Stimulated activated naive B cell treated with anti-CD40 and anti-IgM and Interleukin-4, amounts not matched to agents 10 μg/mL and 1 μg/mL and 100 μg/mL, for 72 hours (primary cell): ENCODE data around the gene NBDY.
"Not testable (repeated sequence)": the region's sequence is repeated elsewhere in the genome, so short reads cannot be mapped to it uniquely, and the experiment has no call there.

Experiments
- ATAC-seq, 2 donors: fragments of 150-1000 bp; cut with Tn5 transposase; replicated peaks; 2 replicates each; pipeline ENCODE4 v1.10.0; 2021; ENCODE audit warnings: moderate library complexity in 1 of 2
- DNase-seq: peaks from one replicate; pipeline ENCODE4 v3.0.0; 2021
- H3K27ac Mint-ChIP-seq: one replicate; pipeline ENCODE4 v1.8.0; 2022; ENCODE audit warnings: mild to moderate bottlenecking, mixed read lengths
- H3K27me3 Mint-ChIP-seq, 2 donors: one replicate each; pipeline ENCODE4 v1.8.0; 2022; ENCODE audit warnings: mixed read lengths in 2 of 2
- H3K36me3 Mint-ChIP-seq, 2 donors: one replicate each; pipeline ENCODE4 v1.8.0; 2022; ENCODE audit warnings: mixed read lengths in 2 of 2, mild to moderate bottlenecking in 1 of 2
- H3K4me1 Mint-ChIP-seq, 2 donors: one replicate each; pipeline ENCODE4 v1.8.0; 2022; ENCODE audit warnings: mixed read lengths in 2 of 2, mild to moderate bottlenecking in 1 of 2
- H3K4me3 Mint-ChIP-seq, 2 donors: one replicate each; pipeline ENCODE4 v1.8.0; 2022; ENCODE audit warnings: mild to moderate bottlenecking in 2 of 2, mixed read lengths in 2 of 2, moderate library complexity in 1 of 2
- H3K9me3 Mint-ChIP-seq, 2 donors: one replicate each; pipeline ENCODE4 v1.8.0; 2022; ENCODE audit warnings: mixed read lengths in 2 of 2, mild to moderate bottlenecking in 1 of 2

The NBDY gene

DNA sequence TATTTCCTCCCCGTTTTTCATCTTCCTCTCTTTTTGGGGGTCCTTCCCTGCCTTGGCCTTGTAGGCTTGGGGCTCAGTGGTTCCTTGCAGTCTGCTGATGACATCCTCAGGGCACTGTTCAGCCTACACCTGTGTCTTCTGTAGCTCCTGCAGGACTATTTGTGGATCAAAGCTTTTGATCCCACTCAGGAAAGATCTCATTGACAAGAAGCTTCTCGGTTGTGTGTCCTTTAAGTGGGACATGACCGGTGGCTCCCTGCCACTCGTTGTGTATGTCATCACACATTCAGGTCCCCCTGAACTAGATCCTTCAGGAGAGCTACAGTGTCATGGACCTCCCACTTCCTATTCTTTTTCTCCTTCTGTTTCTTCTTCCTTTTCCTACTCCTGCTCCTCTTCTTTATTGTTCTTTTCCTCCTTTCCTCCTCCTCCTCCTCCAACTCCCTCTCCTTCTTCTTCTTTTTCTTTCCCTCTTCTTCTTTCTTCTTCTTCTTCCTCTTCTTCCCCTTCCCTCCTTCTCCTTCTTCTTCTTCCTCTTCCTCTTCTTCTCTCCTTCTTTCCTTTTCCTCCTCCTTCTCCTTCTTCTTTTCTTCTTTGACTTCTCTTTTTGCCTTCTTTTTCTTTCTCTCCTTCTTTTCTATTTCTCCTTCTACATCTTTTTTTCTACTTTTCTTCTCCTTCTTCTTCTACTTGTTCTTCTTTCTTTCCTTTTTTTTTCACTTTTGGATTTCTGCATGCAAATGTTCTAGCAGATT, 67.8 kb downstream of the NBDY start:
- Mint-ChIP-seq H3K4me1 (peaks cover 29 to 53% of the 10 kb centered on the region in 2 donors), H3K27me3 (no peaks in the 10 kb centered on the region), H3K4me3 (no peak overlapping the region), H3K36me3 (peaks cover 17 to 28% of the 10 kb centered on the region in 2 donors), H3K27ac (peak overlapping the region; percentile 28), H3K9me3 (no peaks in the 10 kb centered on the region)
- DNase-seq: no peak
- ATAC-seq: no peak

DNA sequence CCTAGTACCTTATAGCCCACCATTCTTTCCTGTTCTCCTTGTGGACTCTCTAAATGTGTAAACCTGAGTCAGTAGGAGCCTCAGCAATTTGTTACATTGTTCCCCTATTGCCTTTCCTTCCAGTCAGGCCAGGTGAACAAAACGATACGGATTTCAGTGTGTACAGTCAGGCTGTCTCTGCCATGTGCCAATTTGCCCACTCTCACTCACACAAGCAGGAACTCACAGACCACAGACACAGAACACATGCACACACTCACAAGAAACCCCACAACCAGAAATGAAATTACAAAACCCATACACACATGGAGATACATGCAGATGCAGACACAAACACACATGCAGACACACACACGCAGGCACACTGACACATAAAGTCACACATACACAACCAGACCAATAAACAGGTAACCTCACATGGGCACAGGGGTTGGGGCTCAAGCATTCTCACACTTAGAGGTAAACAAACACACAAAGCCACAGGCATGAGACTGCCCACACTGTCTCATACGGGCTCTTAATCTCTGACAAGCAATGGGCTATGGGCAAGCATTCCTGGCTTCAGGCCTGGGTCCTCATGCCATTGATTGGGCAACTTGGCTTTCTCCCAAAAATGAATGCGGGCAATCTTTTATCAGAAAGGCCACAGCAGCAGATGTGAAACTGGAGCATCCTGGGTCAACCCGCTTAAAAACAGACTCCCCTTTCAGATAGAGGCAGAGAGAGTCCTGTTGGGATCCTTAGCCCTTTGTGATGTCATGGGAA, 68.7 kb downstream of the NBDY start:
- Mint-ChIP-seq H3K27me3 (no peaks in the 10 kb centered on the region), H3K27ac (no peak overlapping the region), H3K4me3 (no peak overlapping the region), H3K4me1 (peaks cover 26 to 48% of the 10 kb centered on the region in 2 donors), H3K36me3 (peaks cover 15 to 30% of the 10 kb centered on the region in 2 donors), H3K9me3 (no peaks in the 10 kb centered on the region)
- DNase-seq: no peak
- ATAC-seq: no peak

DNA sequence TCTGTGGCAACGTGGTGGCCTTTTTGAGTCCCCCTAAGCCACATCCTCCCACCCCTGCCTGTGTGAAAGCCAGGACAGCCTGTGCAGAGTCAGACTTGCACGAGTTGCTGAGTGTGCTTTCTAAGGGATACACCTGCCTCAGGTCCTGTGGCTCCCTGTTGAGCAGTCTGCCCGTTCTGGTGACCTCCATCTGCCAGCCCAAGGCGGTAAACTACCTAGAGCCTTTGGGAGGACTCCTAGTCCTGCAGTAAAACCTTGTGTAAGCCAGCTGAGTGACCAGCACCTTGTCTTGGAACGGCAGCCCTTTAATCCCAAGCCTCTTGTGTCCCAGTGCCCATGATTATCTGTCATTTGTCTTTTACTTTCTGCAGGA, 69.3 kb downstream of the NBDY start:
- ATAC-seq (no peak), DNase-seq (no peak)
- Mint-ChIP-seq H3K9me3 (no peaks in the 10 kb centered on the region), H3K36me3 (peaks cover 15 to 30% of the 10 kb centered on the region in 2 donors), H3K27ac (no peak overlapping the region), H3K4me3 (no peak overlapping the region), H3K27me3 (no peaks in the 10 kb centered on the region), H3K4me1 (peaks cover 28 to 48% of the 10 kb centered on the region in 2 donors)

DNA sequence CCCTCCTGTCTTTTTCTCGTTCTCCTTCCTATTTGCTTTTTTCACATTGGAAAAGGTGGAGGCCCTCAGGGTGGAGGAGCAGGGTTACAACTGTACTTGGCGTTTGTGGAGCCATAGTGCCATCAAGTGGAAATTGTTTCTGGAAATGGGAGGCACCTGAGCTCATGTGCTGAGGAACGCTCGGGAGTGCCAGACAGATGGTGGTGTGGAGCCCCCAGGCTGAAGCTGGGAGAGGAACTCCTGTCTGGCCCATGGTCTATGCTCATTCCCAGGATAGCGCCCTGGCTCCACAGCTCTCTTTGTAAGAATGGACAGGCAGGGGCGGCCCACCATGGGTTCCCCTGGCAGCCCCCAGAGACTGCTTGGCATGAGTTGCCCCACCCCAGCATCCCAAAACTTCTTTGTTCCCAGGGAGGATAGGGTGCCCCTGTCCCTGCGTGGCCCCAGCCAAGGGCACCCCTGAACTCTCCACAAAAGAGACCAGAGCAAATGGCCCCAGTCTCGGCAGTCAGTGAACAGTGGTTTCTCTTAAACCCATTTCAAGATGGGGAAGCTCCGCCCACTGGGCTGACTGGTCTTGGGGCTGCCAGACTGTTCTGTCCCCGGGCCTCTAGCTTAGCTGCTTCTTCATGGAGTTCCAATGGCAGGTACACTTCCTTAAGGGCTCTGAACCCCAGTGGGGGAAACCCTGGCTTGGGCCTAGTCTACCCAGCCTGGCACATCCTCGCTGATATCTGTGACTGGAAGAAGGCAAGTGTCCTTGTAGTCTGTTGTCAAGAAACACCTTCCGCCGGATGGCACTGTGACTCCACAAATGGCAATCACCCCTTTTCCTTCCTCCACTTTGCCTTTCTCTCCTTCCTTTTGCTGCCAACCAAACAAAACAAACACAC, 70.1 kb downstream of the NBDY start:
- Mint-ChIP-seq H3K4me1 (peaks cover 28 to 48% of the 10 kb centered on the region in 2 donors), H3K27ac (peak overlapping the region; percentile 56), H3K36me3 (peaks cover 15 to 30% of the 10 kb centered on the region in 2 donors), H3K27me3 (no peaks in the 10 kb centered on the region), H3K4me3 (no peak overlapping the region), H3K9me3 (no peaks in the 10 kb centered on the region)
- ATAC-seq: no peak
- DNase-seq: no peak

DNA sequence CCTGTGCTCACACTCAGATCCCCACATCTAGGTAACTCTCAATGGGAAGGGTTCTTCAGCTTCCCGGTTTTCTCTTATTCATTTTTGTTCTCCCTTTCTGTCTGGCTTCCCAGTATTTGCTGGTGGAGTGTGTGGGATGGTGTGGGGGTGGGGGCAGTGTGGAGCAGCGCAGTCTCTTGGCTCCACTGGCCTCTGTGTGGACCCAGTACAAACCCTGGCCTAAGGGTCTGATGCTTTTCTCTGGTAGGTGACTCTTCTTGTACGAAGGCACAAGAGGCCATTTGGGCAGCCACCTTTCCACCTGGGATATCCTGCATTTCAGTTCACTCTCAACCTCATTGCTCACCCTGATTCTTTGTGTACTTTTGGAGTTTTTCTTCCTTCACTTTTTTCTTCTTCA, 71.3 kb downstream of the NBDY start:
- DNase-seq (no peak), ATAC-seq (no peak)
- H3K9me3 Mint-ChIP-seq: no peaks in the 10 kb centered on the region
- peak overlapping the region; percentile 82 for H3K27ac Mint-ChIP-seq
- H3K4me3 Mint-ChIP-seq: no peak overlapping the region
- H3K36me3 Mint-ChIP-seq: peaks cover 13 to 30% of the 10 kb centered on the region in 2 donors
- H3K27me3 Mint-ChIP-seq: no peaks in the 10 kb centered on the region
- H3K4me1 Mint-ChIP-seq: peaks cover 28 to 48% of the 10 kb centered on the region in 2 donors

DNA sequence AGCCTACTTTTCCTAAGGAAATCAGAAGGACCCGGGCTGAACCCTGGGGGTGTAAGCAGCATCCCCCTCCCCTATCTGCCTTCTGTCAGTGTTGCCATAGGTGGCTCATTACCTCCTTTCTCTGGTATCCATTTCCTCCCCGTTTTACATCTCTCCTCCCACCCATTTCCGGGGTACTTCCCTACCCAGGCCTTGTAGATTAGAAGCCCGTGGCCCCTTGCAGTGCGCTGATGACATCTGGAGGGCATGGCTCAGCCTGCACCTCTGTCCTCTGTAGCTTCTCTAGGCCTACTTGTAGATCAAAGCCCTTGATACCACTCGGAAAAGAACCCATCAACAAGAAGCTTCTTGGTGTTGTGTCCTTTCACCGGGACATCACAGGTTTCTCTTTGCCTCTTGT, 71.8 kb downstream of the NBDY start:
- peak overlapping the region in 1 of 2 donors; percentile 18 for H3K4me3 Mint-ChIP-seq
- DNase-seq (peak; percentile 37), ATAC-seq (peak; percentile 86 to 88)
- H3K27me3 Mint-ChIP-seq: no peaks in the 10 kb centered on the region
- peak overlapping the region; percentile 82 for H3K27ac Mint-ChIP-seq
- H3K36me3 Mint-ChIP-seq: peaks cover 13 to 30% of the 10 kb centered on the region in 2 donors
- no peaks in the 10 kb centered on the region for H3K9me3 Mint-ChIP-seq
- peaks cover 28 to 48% of the 10 kb centered on the region in 2 donors for H3K4me1 Mint-ChIP-seq

DNA sequence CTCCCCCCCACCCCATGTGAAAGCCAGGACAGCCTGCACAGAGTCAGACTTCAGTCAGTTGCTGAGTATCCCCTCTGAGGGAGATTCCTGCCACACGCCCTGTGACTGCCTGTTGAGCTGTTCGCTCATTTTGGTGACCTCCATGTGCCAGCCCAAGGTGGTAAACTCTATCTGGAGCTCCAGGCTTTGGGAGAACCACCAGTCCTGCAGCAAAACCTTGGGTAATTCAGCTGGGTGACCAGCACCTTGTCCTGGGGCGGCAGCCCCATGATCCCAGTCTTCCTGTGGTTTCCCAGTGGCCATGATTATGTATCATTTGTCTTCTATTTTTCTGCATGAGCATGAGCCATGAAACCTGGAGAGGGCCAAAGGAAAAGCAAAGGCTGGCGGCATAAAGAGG, 73.4 kb downstream of the NBDY start:
- Mint-ChIP-seq H3K4me1 (peaks cover 32 to 43% of the 10 kb centered on the region in 2 donors), H3K27me3 (no peaks in the 10 kb centered on the region), H3K27ac (no peak overlapping the region), H3K36me3 (peaks cover 13 to 30% of the 10 kb centered on the region in 2 donors), H3K9me3 (no peaks in the 10 kb centered on the region), H3K4me3 (no peak overlapping the region)
- no peak for DNase-seq
- no peak for ATAC-seq

DNA sequence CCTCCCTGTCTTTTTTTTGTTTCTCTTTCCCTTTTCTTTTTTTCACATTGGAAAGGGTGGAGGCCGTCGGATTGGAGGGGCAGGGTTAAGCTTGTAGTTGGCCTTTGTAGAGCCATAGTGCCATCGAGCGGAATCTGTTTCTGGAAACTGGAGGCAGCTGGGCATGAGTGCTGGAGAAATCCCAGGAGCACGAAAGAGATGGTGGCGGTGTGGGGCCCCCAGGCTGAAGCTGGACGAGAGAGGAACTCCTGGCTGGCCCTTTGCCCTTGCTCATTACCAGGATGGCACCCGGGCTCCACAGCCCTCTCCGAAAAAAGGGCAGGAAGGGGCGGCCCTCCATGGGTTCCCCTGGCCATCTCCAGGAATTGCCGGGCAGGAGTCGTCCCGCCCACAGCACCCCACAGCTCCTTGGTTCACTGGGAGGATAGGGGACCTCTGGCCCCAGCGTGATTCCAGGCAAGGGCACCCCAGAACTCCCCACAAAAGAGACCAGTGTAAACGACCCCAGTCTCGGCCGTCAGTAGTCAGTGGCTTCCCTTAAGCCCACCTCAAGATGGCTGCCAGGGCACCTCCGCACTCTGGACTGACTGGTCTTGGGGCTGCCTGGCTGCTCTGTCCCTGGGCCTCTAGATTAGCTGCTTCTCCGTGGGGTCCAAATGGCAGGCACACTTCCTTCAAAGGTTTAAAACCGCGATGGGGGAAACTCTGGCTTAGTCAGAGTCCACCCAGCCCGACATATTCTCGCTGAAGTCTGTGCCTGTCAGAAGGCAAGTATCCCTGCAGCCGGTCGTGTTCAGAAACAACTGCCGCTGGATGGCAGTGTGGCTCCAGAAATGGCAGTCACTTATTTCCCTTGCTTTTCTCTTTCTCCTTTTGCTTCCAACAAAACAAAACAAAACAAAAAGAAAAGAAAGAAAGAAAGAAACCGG, 74.1 kb downstream of the NBDY start:
- DNase-seq (peak; percentile 66), ATAC-seq (peak in 1 of 2 donors; percentile 66)
- Mint-ChIP-seq H3K9me3 (no peaks in the 10 kb centered on the region), H3K4me3 (peak overlapping the region in 1 of 2 donors; percentile 93), H3K27me3 (no peaks in the 10 kb centered on the region), H3K36me3 (peaks cover 13 to 26% of the 10 kb centered on the region in 2 donors), H3K27ac (peak overlapping the region; percentile 90), H3K4me1 (peaks cover 36 to 43% of the 10 kb centered on the region in 2 donors)

DNA sequence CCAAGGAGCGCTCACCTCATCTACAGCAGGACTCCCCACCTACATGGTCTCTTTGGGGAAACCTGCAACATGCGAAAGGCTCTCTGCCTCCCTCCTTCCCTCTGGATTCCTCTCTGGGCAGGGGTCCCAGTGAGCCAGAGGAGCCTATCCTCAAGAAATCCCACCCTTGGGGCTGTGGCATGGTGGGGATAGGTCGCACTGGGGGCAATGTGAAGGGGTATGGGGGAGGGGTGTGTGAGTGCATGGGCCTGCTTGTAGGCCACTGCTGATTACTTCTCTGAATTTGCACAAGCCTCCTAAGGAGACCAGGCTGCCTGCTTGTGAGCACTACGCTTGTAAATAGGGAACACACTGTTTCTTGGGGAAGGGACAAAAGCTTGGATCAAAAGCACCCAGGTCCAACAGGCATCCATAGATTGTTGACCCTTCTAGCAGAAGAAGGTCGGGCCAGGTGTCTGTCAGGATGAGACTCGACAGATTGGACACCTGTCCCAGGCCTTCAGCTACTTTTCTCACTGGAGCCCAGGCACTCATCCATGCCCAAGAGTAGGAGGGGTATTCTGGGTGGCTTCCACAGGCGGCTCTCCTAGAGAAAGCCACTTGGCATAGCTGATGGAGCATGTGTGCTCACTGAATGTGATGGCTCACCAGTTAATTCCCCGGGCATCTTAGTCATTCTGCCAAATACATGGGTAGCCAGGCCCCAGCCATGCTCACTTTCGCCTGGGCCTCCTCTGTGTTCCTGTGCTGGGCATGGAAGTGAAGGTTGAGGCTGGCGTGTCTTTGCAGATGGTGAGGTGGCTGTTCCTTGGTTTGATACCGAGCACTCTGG, 75.0 kb downstream of the NBDY start:
- Mint-ChIP-seq H3K4me1 (peaks cover 42 to 52% of the 10 kb centered on the region in 2 donors), H3K27ac (no peak overlapping the region), H3K9me3 (no peaks in the 10 kb centered on the region), H3K4me3 (peak overlapping the region in 1 of 2 donors; percentile 93), H3K27me3 (no peaks in the 10 kb centered on the region), H3K36me3 (peaks cover 14 to 31% of the 10 kb centered on the region in 2 donors)
- no peak for DNase-seq
- ATAC-seq: no peak

DNA sequence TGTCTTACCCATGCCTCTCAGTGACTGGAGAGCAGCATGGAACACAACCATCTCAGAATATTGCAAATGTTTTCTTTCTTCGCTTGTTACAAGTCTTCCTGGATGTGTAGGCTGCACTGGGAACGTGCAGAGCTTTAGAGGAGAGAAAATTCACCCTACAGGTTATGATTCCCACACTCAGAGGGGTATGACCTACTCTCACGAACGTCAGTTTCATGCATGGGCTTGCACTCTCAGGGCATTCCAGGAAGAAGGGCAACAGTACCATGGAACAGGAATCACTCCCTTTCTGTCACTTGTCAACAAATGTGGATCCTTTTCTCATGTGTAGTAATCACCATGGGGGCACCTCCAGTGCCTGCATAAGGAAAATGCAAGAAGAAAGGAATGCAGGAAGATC, 75.8 kb downstream of the NBDY start:
- no peak for ATAC-seq
- H3K4me3 Mint-ChIP-seq: no peak overlapping the region
- H3K27ac Mint-ChIP-seq: no peak overlapping the region
- H3K27me3 Mint-ChIP-seq: no peaks in the 10 kb centered on the region
- H3K4me1 Mint-ChIP-seq: peaks cover 43 to 56% of the 10 kb centered on the region in 2 donors
- no peak for DNase-seq
- H3K36me3 Mint-ChIP-seq: peaks cover 16 to 29% of the 10 kb centered on the region in 2 donors
- no peaks in the 10 kb centered on the region for H3K9me3 Mint-ChIP-seq

DNA sequence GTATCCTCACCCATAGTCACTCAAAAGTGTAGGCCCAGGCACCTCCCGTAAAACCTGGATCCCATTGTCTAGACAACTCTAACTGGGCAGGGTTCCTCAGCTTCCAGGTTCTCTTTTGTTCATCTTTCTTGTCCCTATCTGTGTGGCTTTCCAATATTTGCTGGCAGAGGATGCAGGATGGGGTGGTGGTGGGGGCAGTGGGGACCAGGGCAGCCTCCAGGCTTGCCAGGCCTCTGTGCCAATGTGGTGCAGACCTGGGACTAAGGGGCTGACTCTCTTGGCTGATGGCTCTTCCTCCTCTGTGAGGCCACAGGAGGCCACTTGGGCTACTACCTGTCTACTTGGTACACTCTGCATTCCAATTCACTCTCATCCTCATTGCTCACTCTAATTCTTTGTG, 76.4 kb downstream of the NBDY start:
- no peaks in the 10 kb centered on the region for H3K9me3 Mint-ChIP-seq
- DNase-seq (no peak), ATAC-seq (no peak)
- no peaks in the 10 kb centered on the region for H3K27me3 Mint-ChIP-seq
- H3K36me3 Mint-ChIP-seq: peaks cover 18 to 23% of the 10 kb centered on the region in 2 donors
- H3K27ac Mint-ChIP-seq: no peak overlapping the region
- H3K4me1 Mint-ChIP-seq: peaks cover 40 to 56% of the 10 kb centered on the region in 2 donors
- H3K4me3 Mint-ChIP-seq: no peak overlapping the region

DNA sequence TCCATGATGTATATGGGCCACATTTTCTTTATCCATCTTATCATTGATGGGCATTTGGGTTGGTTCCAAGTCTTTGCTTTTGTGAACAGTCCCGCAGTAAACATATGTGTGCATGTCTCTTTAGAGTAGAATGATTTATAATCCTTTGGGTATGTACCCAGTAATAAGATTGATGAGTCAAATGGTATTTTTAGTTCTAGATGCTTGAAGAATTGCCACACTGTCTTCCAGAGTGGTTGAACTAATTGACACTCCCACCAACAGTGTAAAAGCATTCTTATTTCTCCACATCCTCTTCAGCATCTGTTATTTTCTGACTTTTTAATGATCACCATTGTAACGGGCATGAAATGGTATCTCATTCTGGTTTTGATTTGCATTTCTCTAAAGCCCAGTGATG, 77.1 kb downstream of the NBDY start:
- not testable (repeated sequence) for H3K27me3 Mint-ChIP-seq

More for the DNA sequence above, 77.1 kb downstream of the NBDY start:
- peaks cover 34 to 56% of the 10 kb centered on the region in 2 donors for H3K4me1 Mint-ChIP-seq
- ATAC-seq, DNase-seq, H3K9me3 Mint-ChIP-seq, H3K27ac Mint-ChIP-seq, H3K4me3 Mint-ChIP-seq: not testable (repeated sequence)
- peaks cover 15 to 16% of the 10 kb centered on the region in 2 donors for H3K36me3 Mint-ChIP-seq
